Measurements from ENCODE around the gene APBB1IP. TPM values are rescaled to one million over a fixed set of nuclear protein-coding genes. Genes with fewer than 3 reads are reported as not detected.
A peak's percentile ranks its signal among the peaks of the same experiment; 100 is the strongest.

Gene APBB1IP
- total and polyA plus RNA-seq, 2 donors (not counting 1 experiment from before 2014, with no cell fraction given): 60.1 to 97.0 TPM

DNA sequence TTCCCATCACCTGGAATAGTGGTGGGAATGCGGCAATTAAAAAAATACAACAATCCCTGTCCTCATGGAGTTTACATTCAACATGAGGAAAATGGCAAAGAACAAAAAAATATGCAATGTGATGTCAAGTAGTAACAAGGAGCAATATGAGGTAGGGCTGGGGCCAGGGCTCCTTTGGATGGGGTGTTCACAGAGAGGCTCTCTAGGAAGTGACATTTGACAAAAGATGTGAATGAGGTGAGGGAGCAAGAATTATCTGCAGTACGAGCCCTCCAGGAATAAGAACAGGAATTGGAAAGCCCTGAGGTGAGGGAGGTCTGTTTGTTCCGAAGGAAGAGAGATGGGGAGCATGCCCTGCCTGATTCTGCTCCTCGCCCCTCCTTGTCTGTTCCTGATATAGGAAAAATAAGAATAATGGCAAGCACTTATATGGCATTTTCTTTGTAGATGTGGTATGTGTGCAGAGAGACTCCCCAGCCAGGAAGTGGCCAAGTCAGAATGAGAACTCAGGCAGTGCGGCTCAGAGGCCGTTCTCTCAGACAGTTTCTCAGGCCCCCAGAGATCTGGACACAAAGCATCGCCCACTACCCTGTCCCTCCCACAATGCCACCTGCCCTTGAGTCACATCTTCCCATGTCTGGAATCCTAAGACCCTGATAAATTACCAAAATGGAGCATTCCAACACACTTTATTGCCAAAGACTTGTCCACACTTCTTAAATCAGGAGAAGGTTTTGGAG is 105.6 kb downstream of the APBB1IP start:
- no peaks in the 10 kb centered on the region for H3K27me3 Mint-ChIP-seq
- CTCF ChIA-PET: no interaction called here

DNA sequence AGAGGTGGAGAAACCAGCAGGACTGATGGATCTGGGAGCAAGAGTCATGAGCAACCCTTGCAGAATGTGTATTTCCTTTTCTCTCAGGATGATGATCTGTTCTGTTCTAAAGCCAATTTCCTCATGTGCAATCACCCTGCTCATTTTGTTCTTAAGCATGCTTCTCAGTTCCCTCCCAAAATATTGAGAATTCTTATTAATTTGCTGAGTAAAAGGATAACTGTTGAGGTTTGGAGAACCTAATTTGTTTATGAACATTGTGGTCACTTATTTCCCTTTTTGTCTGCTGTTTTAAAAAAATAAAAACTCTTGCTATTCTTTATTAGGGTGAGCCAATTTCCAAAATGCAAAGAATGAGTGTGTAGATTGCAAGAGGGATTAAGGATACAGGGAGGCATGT is 106.8 kb downstream of the APBB1IP start:
- Histone ChIP-seq H3K9ac (ENCODE audit: low read length) (no peak overlapping the region), H3K4me3 (ENCODE audit: control extremely low read depth in 1 of 5, extremely low read depth in 1 of 5, insufficient read depth in 1 of 5, low read depth in 2 of 5, low read length in 4 of 5) (no peak overlapping the region), H3K9me3 (ENCODE audit: control extremely low read depth in 1 of 3, control insufficient read depth in 2 of 3, insufficient read depth in 1 of 3, low read length in 2 of 3) (peaks cover 0 to 6% (median 3%) of the 10 kb centered on the region in 3 donors), H3K79me2 (ENCODE audit: control insufficient read depth, insufficient read depth, low read length) (peaks cover 14% of the 10 kb centered on the region), H4K20me1 (ENCODE audit: control insufficient read depth, insufficient read depth, low read length, poor library complexity, severe bottlenecking) (no peaks in the 10 kb centered on the region), H2AFZ (ENCODE audit: insufficient read depth, low read depth, low read length, poor library complexity, severe bottlenecking) (no peak overlapping the region), H3K27me3 (replicated peaks in 1 of 4; ENCODE audit: control extremely low read depth in 1 of 4, control insufficient read depth in 3 of 4, insufficient read depth in 4 of 4, low read length in 3 of 4) (no peaks in the 10 kb centered on the region), H3K4me2 (replicated peaks; ENCODE audit: low read depth, low read length, poor library complexity, severe bottlenecking) (no peak overlapping the region), H3K4me1 (ENCODE audit: control insufficient read depth in 2 of 2, insufficient read depth in 2 of 2, low read length in 2 of 2) (peaks cover 8 to 11% of the 10 kb centered on the region in 2 donors), H3K27ac (ENCODE audit: low read length in 2 of 2) (peak overlapping the region in 1 of 2 donors; percentile 21), H3K36me3 (replicated peaks in 1 of 2; ENCODE audit: control extremely low read depth in 1 of 2, control insufficient read depth in 1 of 2, extremely low read depth in 1 of 2, insufficient read depth in 2 of 2, low read length in 1 of 2) (peaks cover 12 to 43% of the 10 kb centered on the region in 2 experiments)
- H3K27me3 Mint-ChIP-seq: no peaks in the 10 kb centered on the region
- CTCF ChIA-PET: no interaction called here
- H3K4me1 Mint-ChIP-seq: peaks cover 28% of the 10 kb centered on the region
- peak overlapping the region; percentile 83 for H3K27ac Mint-ChIP-seq
- POLR2A ChIA-PET: no interaction called here
- intact Hi-C loops (cut with micrococcal nuclease): loop anchor here (10.0 kb wide), 1 partner anchor 50 kb away; no protein-coding TSS in a partner anchor
- no peak for ATAC-seq (ENCODE audit: low read depth)
- TF ChIP-seq EZH2 (IDR thresholded peaks at IDR 0.05; ENCODE audit: borderline replicate concordance, insufficient read depth, low read depth, low read length, poor library complexity, severe bottlenecking): no peak
- no peak overlapping the region for H3K4me3 Mint-ChIP-seq
- no peak for DNase-seq
- H3K9me3 Mint-ChIP-seq (ENCODE audit: insufficient read depth): peaks cover 5% of the 10 kb centered on the region

More for the DNA sequence above, 105.6 kb downstream of the APBB1IP start:
- Mint-ChIP-seq H3K27ac (peak overlapping the region; percentile 83), H3K4me3 (no peak overlapping the region), H3K4me1 (peaks cover 35% of the 10 kb centered on the region), H3K9me3 (ENCODE audit: insufficient read depth) (no peaks in the 10 kb centered on the region)
- intact Hi-C loops (cut with micrococcal nuclease): loop anchor here (10.0 kb wide), 1 partner anchor 49 kb away; no protein-coding TSS in a partner anchor
- peaks cover 12 to 40% of the 10 kb centered on the region in 2 experiments for H3K36me3 ChIP-seq (replicated peaks in 1 of 2; ENCODE audit: control extremely low read depth in 1 of 2, control insufficient read depth in 1 of 2, extremely low read depth in 1 of 2, insufficient read depth in 2 of 2, low read length in 1 of 2)
- H2AFZ ChIP-seq (ENCODE audit: insufficient read depth, low read depth, low read length, poor library complexity, severe bottlenecking): no peak overlapping the region
- DNase-seq (no peak), ATAC-seq (ENCODE audit: low read depth) (no peak)
- H3K4me3 ChIP-seq (ENCODE audit: control extremely low read depth in 1 of 5, extremely low read depth in 1 of 5, insufficient read depth in 1 of 5, low read depth in 2 of 5, low read length in 4 of 5): no peak overlapping the region
- peaks cover 0 to 3% (median 1%) of the 10 kb centered on the region in 3 donors for H3K9me3 ChIP-seq (ENCODE audit: control extremely low read depth in 1 of 3, control insufficient read depth in 2 of 3, insufficient read depth in 1 of 3, low read length in 2 of 3)
- no peaks in the 10 kb centered on the region for H3K27me3 ChIP-seq (replicated peaks in 1 of 4; ENCODE audit: control extremely low read depth in 1 of 4, control insufficient read depth in 3 of 4, insufficient read depth in 4 of 4, low read length in 3 of 4)
- WGBS (ENCODE audit: insufficient coverage): 77% methylated on average over 5 of the region's 7 CpGs
- POLR2A ChIA-PET: no interaction called here
- no peak overlapping the region for H3K4me2 ChIP-seq (replicated peaks; ENCODE audit: low read depth, low read length, poor library complexity, severe bottlenecking)
- no peaks in the 10 kb centered on the region for H4K20me1 ChIP-seq (ENCODE audit: control insufficient read depth, insufficient read depth, low read length, poor library complexity, severe bottlenecking)
- H3K4me1 ChIP-seq (ENCODE audit: control insufficient read depth in 2 of 2, insufficient read depth in 2 of 2, low read length in 2 of 2): peaks cover 9 to 11% of the 10 kb centered on the region in 2 donors
- no peak overlapping the region for H3K9ac ChIP-seq (ENCODE audit: low read length)
- peaks cover 14% of the 10 kb centered on the region for H3K79me2 ChIP-seq (ENCODE audit: control insufficient read depth, insufficient read depth, low read length)
- TF ChIP-seq, protein P1, sequence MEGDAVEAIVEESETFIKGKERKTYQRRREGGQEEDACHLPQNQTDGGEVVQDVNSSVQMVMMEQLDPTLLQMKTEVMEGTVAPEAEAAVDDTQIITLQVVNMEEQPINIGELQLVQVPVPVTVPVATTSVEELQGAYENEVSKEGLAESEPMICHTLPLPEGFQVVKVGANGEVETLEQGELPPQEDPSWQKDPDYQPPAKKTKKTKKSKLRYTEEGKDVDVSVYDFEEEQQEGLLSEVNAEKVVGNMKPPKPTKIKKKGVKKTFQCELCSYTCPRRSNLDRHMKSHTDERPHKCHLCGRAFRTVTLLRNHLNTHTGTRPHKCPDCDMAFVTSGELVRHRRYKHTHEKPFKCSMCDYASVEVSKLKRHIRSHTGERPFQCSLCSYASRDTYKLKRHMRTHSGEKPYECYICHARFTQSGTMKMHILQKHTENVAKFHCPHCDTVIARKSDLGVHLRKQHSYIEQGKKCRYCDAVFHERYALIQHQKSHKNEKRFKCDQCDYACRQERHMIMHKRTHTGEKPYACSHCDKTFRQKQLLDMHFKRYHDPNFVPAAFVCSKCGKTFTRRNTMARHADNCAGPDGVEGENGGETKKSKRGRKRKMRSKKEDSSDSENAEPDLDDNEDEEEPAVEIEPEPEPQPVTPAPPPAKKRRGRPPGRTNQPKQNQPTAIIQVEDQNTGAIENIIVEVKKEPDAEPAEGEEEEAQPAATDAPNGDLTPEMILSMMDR (IDR thresholded peaks at IDR 0.05): no peak
- no peak for TF ChIP-seq EZH2 (IDR thresholded peaks at IDR 0.05; ENCODE audit: borderline replicate concordance, insufficient read depth, low read depth, low read length, poor library complexity, severe bottlenecking)
- H3K27ac ChIP-seq (ENCODE audit: low read length in 2 of 2): peak overlapping the region in 1 of 2 donors; percentile 43

Data from B cell (primary cell).